IPS-18c (cell line): ENCODE data around the gene CENPX.
A peak's percentile ranks its signal among the peaks of the same experiment; 100 is the strongest.

Source experiments
- H3K4me3 ChIP-seq: 2 replicates; pipeline ENCODE4 v1.7.0; 2013; ENCODE audit warnings: low read depth, mild to moderate bottlenecking, low read length, moderate library complexity; ENCODE audit not compliant: insufficient read depth
- H3K9me3 ChIP-seq: one replicate; pipeline ENCODE4 v1.6.1; 2013; ENCODE audit warnings: mild to moderate bottlenecking, low read length, moderate library complexity; ENCODE audit not compliant: control insufficient read depth, insufficient read depth

CENPX gene

GRCh38 chr17:82056729-82057621 lies 34.3 kb upstream of the CENPX start:
- Histone ChIP-seq H3K9me3 (peaks cover 2% of the 10 kb centered on the region), H3K4me3 (no peak overlapping the region)

- Histone ChIP-seq H3K4me3 (no peak overlapping the region), H3K9me3 (peaks cover 2% of the 10 kb centered on the region)
Measured at GRCh38 chr17:82055965-82056728, 33.5 kb upstream of the CENPX start.

- Histone ChIP-seq H3K9me3 (peaks cover 2% of the 10 kb centered on the region), H3K4me3 (no peak overlapping the region)
Measured at GRCh38 chr17:82055023-82055964, 32.6 kb upstream of the CENPX start.

- Histone ChIP-seq H3K9me3 (peaks cover 2% of the 10 kb centered on the region), H3K4me3 (no peak overlapping the region)
Measured at GRCh38 chr17:82054351-82055022, 31.8 kb upstream of the CENPX start.

GRCh38 chr17:82053556-82054263 lies 31.0 kb upstream of the CENPX start:
- H3K4me3 ChIP-seq: no peak overlapping the region

GRCh38 chr17:82053130-82053529 lies 30.5 kb upstream of the CENPX start:
- Histone ChIP-seq H3K9me3 (peaks cover 2% of the 10 kb centered on the region), H3K4me3 (peak overlapping the region; percentile 80; the same call in 1 of the 2 replicates)

More at GRCh38 chr17:82053556-82054263, 31.0 kb upstream of the CENPX start:
- H3K9me3 ChIP-seq: peaks cover 2% of the 10 kb centered on the region

GRCh38 chr17:82052638-82053059 lies 30.0 kb upstream of the CENPX start:
- peak overlapping the region; percentile 80 for H3K4me3 ChIP-seq
- peaks cover 2% of the 10 kb centered on the region for H3K9me3 ChIP-seq

- H3K9me3 ChIP-seq: peaks cover 2% of the 10 kb centered on the region
- peak within 1 kb of the TSS; percentile 80 for H3K4me3 ChIP-seq
Measured at GRCh38 chr17:82051776-82052637, 29.3 kb upstream of the CENPX start, which contains the start of the genes GPS1 and RFNG. GPS1 (plus strand) TSS chr17:82051898; CDS start chr17:82051932, 34 bp downstream. RFNG (minus strand) TSS chr17:82051811; CDS start chr17:82051766, 45 bp downstream.

GRCh38 chr17:82050761-82051641 lies 28.3 kb upstream of the CENPX start:
- Histone ChIP-seq H3K4me3 (peak overlapping the region; percentile 59), H3K9me3 (peaks cover 2% of the 10 kb centered on the region)

GRCh38 chr17:82050152-82050760 lies 27.6 kb upstream of the CENPX start:
- Histone ChIP-seq H3K4me3 (peak overlapping the region; percentile 59; the same call in 1 of the 2 replicates), H3K9me3 (peaks cover 2% of the 10 kb centered on the region)

- peaks cover 2% of the 10 kb centered on the region for H3K9me3 ChIP-seq
- no peak overlapping the region for H3K4me3 ChIP-seq
Measured at GRCh38 chr17:82049521-82049971, 26.9 kb upstream of the CENPX start.

- Histone ChIP-seq H3K9me3 (no peaks in the 10 kb centered on the region), H3K4me3 (no peak overlapping the region)
Measured at GRCh38 chr17:82049106-82049505, 26.4 kb upstream of the CENPX start.

GRCh38 chr17:82048571-82048971 lies 25.9 kb upstream of the CENPX start:
- Histone ChIP-seq H3K9me3 (no peaks in the 10 kb centered on the region), H3K4me3 (no peak overlapping the region)
